ENCODE data around the gene JAKMIP1. TPM values are rescaled to one million over a fixed set of nuclear protein-coding genes. Genes with fewer than 3 reads are reported as not detected.

Gene JAKMIP1
- total RNA-seq, 4 donors from 2014 or later: 0.67 to 1.3 (median 1.1) TPM

GRCh38 chr4:6119507-6120020 is 80.8 kb downstream of the JAKMIP1 start:
- Histone ChIP-seq H3K36me3 (no peaks in the 10 kb centered on the region), H3K27me3 (peaks cover 0 to 33% (median 0%) of the 10 kb centered on the region in 4 donors), H3K27ac (no peak overlapping the region), H3K9me3 (no peaks in the 10 kb centered on the region), H3K4me1 (no peaks in the 10 kb centered on the region), H3K4me3 (no peak overlapping the region)
- 51 to 68% methylated on average over 3 to 5 of the region's 5 CpGs for WGBS, 2 donors
- no peak for TF ChIP-seq POLR2A (IDR thresholded peaks at IDR 0.05)
- TF ChIP-seq CTCF (IDR thresholded peaks at IDR 0.05): no peak
- DNase-seq: no peak
- intact Hi-C loops (cut with DNase I): no loop called here

- H3K27me3 ChIP-seq: peaks cover 0 to 46% (median 0%) of the 10 kb centered on the region in 4 donors
- no peaks in the 10 kb centered on the region for H3K4me1 ChIP-seq
- TF ChIP-seq CTCF (IDR thresholded peaks at IDR 0.05) (no peak), POLR2A (IDR thresholded peaks at IDR 0.05) (no peak)
- DNase-seq: no peak
- H3K27ac ChIP-seq: no peak overlapping the region
- intact Hi-C loops (cut with DNase I): no loop called here
- 84 to 86% methylated on average over 7 of the region's 7 CpGs for WGBS, 2 donors
- no peak overlapping the region for H3K4me3 ChIP-seq
- no peaks in the 10 kb centered on the region for H3K36me3 ChIP-seq
- no peaks in the 10 kb centered on the region for H3K9me3 ChIP-seq
These were observed 82.1 kb downstream of the JAKMIP1 start for GRCh38 chr4:6118201-6118600.

GRCh38 chr4:6116696-6117285 is 83.6 kb downstream of the JAKMIP1 start:
- 32 to 38% methylated on average over 13 to 14 of the region's 15 CpGs for WGBS, 2 donors
- no peaks in the 10 kb centered on the region for H3K9me3 ChIP-seq
- H3K36me3 ChIP-seq: no peaks in the 10 kb centered on the region
- H3K27ac ChIP-seq: no peak overlapping the region
- no peak for DNase-seq
- intact Hi-C loops (cut with DNase I): no loop called here
- TF ChIP-seq CTCF (IDR thresholded peaks at IDR 0.05): no peak
- no peak for TF ChIP-seq POLR2A (IDR thresholded peaks at IDR 0.05)
- H3K4me1 ChIP-seq: no peaks in the 10 kb centered on the region
- H3K27me3 ChIP-seq: peaks cover 0 to 60% (median 0%) of the 10 kb centered on the region in 4 donors
- H3K4me3 ChIP-seq: no peak overlapping the region

- TF ChIP-seq CTCF (IDR thresholded peaks at IDR 0.05): no peak
- TF ChIP-seq POLR2A (IDR thresholded peaks at IDR 0.05): no peak
- H3K4me1 ChIP-seq: no peaks in the 10 kb centered on the region
- intact Hi-C loops (cut with DNase I): no loop called here
- H3K9me3 ChIP-seq: no peaks in the 10 kb centered on the region
- WGBS, 2 donors: 78 to 84% methylated on average over 6 to 8 of the region's 23 CpGs
- H3K36me3 ChIP-seq: no peaks in the 10 kb centered on the region
- peaks cover 0 to 67% (median 0%) of the 10 kb centered on the region in 4 donors for H3K27me3 ChIP-seq
- no peak overlapping the region for H3K27ac ChIP-seq
- DNase-seq: no peak
- no peak overlapping the region for H3K4me3 ChIP-seq
These were observed 84.4 kb downstream of the JAKMIP1 start for GRCh38 chr4:6115746-6116586.

GRCh38 chr4:6115342-6115741 is 85.0 kb downstream of the JAKMIP1 start:
- Histone ChIP-seq H3K4me3 (no peak overlapping the region), H3K9me3 (no peaks in the 10 kb centered on the region), H3K27me3 (peaks cover 0 to 73% (median 0%) of the 10 kb centered on the region in 4 donors), H3K27ac (no peak overlapping the region), H3K4me1 (no peaks in the 10 kb centered on the region), H3K36me3 (no peaks in the 10 kb centered on the region)
- TF ChIP-seq POLR2A (IDR thresholded peaks at IDR 0.05) (no peak), CTCF (IDR thresholded peaks at IDR 0.05) (no peak)
- intact Hi-C loops (cut with DNase I): no loop called here
- no peak for DNase-seq
- 43 to 52% methylated on average over 5 of the region's 5 CpGs for WGBS, 2 donors

All from esophagus squamous epithelium (tissue), 5 donors.